ENCODE measurements around the gene IL1R1. TPM values are rescaled to one million over a fixed set of nuclear protein-coding genes. Genes with fewer than 3 reads are reported as not detected.
A peak's percentile ranks its signal among the peaks of the same experiment; 100 is the strongest.

IL1R1 gene
- total and polyA plus RNA-seq, 10 donors = 7.6 to 163 (median 73.3) TPM

DNA sequence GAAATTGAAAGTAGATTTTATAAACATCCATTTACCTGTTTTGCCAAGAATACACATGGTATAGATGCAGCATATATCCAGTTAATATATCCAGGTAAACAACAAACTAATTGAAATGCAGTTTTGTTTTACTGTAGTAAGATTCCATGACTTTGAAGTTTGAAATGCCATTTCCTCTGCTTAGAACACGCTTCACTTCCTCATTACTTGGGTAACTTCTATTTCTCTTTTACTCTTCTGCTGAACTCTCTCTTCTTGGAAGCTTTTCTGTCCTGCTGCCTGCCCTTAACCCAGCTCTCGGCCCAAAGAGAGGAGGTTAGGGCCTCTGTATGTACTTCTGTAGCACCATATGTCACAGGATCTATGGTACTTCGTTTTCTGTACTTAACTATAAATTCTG, 30.2 kb downstream of the IL1R1 start:
- H3K36me3 ChIP-seq = peaks cover 0 to 99% (median 28%) of the 10 kb centered on the region in 6 donors
- 53 to 66% (median 61%) methylated on average over 3 of the region's 3 CpGs for WGBS, 5 donors
- TF ChIP-seq, protein P1, sequence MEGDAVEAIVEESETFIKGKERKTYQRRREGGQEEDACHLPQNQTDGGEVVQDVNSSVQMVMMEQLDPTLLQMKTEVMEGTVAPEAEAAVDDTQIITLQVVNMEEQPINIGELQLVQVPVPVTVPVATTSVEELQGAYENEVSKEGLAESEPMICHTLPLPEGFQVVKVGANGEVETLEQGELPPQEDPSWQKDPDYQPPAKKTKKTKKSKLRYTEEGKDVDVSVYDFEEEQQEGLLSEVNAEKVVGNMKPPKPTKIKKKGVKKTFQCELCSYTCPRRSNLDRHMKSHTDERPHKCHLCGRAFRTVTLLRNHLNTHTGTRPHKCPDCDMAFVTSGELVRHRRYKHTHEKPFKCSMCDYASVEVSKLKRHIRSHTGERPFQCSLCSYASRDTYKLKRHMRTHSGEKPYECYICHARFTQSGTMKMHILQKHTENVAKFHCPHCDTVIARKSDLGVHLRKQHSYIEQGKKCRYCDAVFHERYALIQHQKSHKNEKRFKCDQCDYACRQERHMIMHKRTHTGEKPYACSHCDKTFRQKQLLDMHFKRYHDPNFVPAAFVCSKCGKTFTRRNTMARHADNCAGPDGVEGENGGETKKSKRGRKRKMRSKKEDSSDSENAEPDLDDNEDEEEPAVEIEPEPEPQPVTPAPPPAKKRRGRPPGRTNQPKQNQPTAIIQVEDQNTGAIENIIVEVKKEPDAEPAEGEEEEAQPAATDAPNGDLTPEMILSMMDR (IDR thresholded peaks at IDR 0.05 in 8 of 11, conservative IDR thresholded peaks at IDR 0.05 in 3 of 11) = no peak
- TF ChIP-seq POLR2AphosphoS5 (IDR thresholded peaks at IDR 0.05) (no peak), POLR2A (IDR thresholded peaks at IDR 0.05) (no peak)
- H3K4me1 ChIP-seq = peaks cover 0 to 10% (median 0%) of the 10 kb centered on the region in 6 donors
- intact Hi-C loops (cut with DNase I; ENCODE audit: low total_unique reads) = no loop called here
- H3K9me3 ChIP-seq = no peaks in the 10 kb centered on the region
- no peaks in the 10 kb centered on the region for H3K27me3 ChIP-seq (replicated peaks in 1 of 7)
- H3K27ac ChIP-seq = peak overlapping the region in 5 of 8 donors; percentile 1 to 62 (median 48)
- H3K4me3 ChIP-seq = peak overlapping the region in 1 of 8 donors; percentile 11
- DNase-seq = no peak

DNA sequence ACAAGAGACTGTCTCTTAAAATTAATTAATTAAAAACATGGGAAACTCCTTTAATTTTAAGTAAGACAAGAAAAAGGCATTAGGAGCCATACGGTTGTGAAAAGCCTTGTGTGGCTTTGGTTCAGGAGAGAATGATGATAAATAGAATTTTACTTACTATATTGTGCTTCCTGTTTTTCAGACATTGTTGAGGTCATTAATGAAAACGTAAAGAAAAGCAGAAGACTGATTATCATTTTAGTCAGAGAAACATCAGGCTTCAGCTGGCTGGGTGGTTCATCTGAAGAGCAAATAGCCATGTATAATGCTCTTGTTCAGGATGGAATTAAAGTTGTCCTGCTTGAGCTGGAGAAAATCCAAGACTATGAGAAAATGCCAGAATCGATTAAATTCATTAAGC, 33.6 kb downstream of the IL1R1 start:
- 74 to 87% (median 84%) methylated on average over 3 of the region's 3 CpGs for WGBS, 5 donors
- TF ChIP-seq, protein P1 (IDR thresholded peaks at IDR 0.05 in 8 of 11, conservative IDR thresholded peaks at IDR 0.05 in 3 of 11) = no peak
- TF ChIP-seq POLR2A (IDR thresholded peaks at IDR 0.05) = no peak
- TF ChIP-seq POLR2AphosphoS5 (IDR thresholded peaks at IDR 0.05) = no peak
- H3K27ac ChIP-seq = no peak overlapping the region
- no peak overlapping the region for H3K4me3 ChIP-seq
- intact Hi-C loops (cut with DNase I; ENCODE audit: low total_unique reads) = no loop called here
- no peaks in the 10 kb centered on the region for H3K27me3 ChIP-seq (replicated peaks in 1 of 7)
- no peak for DNase-seq
- H3K36me3 ChIP-seq = peaks cover 0 to 81% (median 25%) of the 10 kb centered on the region in 6 donors
- peaks cover 0 to 10% (median 0%) of the 10 kb centered on the region in 6 donors for H3K4me1 ChIP-seq
- no peaks in the 10 kb centered on the region for H3K9me3 ChIP-seq

DNA sequence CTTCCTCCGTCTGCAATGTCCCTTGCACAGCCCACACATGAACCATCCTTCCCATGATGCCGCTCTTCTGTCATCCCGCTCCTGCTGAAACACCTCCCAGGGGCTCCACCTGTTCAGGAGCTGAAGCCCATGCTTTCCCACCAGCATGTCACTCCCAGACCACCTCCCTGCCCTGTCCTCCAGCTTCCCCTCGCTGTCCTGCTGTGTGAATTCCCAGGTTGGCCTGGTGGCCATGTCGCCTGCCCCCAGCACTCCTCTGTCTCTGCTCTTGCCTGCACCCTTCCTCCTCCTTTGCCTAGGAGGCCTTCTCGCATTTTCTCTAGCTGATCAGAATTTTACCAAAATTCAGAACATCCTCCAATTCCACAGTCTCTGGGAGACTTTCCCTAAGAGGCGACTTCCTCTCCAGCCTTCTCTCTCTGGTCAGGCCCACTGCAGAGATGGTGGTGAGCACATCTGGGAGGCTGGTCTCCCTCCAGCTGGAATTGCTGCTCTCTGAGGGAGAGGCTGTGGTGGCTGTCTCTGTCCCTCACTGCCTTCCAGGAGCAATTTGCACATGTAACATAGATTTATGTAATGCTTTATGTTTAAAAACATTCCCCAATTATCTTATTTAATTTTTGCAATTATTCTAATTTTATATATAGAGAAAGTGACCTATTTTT, 35.4 kb downstream of the IL1R1 start:
- intact Hi-C loops (cut with DNase I; ENCODE audit: low total_unique reads) = no loop called here
- Histone ChIP-seq H3K27ac (peak overlapping the region in 2 of 8 donors; percentile 16 to 19), H3K9me3 (no peaks in the 10 kb centered on the region), H3K4me1 (peaks cover 0 to 2% (median 0%) of the 10 kb centered on the region in 6 donors), H3K4me3 (no peak overlapping the region), H3K27me3 (replicated peaks in 1 of 7) (no peaks in the 10 kb centered on the region), H3K36me3 (peaks cover 0 to 63% (median 18%) of the 10 kb centered on the region in 6 donors)
- DNase-seq = no peak
- WGBS, 5 donors = 80 to 94% (median 90%) methylated on average over 7 of the region's 7 CpGs
- TF ChIP-seq POLR2AphosphoS5 (IDR thresholded peaks at IDR 0.05) (peak in 2 of 3 donors; percentile 32 to 43), POLR2A (IDR thresholded peaks at IDR 0.05) (no peak)
- TF ChIP-seq, protein P1 (IDR thresholded peaks at IDR 0.05 in 8 of 11, conservative IDR thresholded peaks at IDR 0.05 in 3 of 11) = no peak

DNA sequence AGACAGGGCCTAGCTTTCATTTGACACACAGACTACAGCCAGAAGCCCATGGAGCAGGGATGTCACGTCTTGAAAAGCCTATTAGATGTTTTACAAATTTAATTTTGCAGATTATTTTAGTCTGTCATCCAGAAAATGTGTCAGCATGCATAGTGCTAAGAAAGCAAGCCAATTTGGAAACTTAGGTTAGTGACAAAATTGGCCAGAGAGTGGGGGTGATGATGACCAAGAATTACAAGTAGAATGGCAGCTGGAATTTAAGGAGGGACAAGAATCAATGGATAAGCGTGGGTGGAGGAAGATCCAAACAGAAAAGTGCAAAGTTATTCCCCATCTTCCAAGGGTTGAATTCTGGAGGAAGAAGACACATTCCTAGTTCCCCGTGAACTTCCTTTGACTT, 36.5 kb downstream of the IL1R1 start:
- no peak for DNase-seq
- H3K36me3 ChIP-seq = peaks cover 0 to 52% (median 18%) of the 10 kb centered on the region in 6 donors
- no peak overlapping the region for H3K27ac ChIP-seq
- H3K4me1 ChIP-seq = no peaks in the 10 kb centered on the region
- no peak overlapping the region for H3K4me3 ChIP-seq
- no peaks in the 10 kb centered on the region for H3K9me3 ChIP-seq
- H3K27me3 ChIP-seq (replicated peaks in 1 of 7) = no peaks in the 10 kb centered on the region
- WGBS, 5 donors = 65 to 81% (median 70%) methylated on average over 3 of the region's 3 CpGs
- intact Hi-C loops (cut with DNase I; ENCODE audit: low total_unique reads) = no loop called here
- TF ChIP-seq POLR2A (IDR thresholded peaks at IDR 0.05) (no peak), POLR2AphosphoS5 (IDR thresholded peaks at IDR 0.05) (peak in 1 of 3 donors; percentile 8)
- TF ChIP-seq, protein P1 (IDR thresholded peaks at IDR 0.05 in 8 of 11, conservative IDR thresholded peaks at IDR 0.05 in 3 of 11) = no peak

All from spleen (tissue), 11 donors.